Astrocyte of the cerebellum (primary cell): ENCODE measurements around the gene CFAP299.
A peak's percentile ranks its signal among the peaks of the same experiment; 100 is the strongest.
"Not testable (repeated sequence)": the region's sequence is repeated elsewhere in the genome, so short reads cannot be mapped to it uniquely, and the experiment has no call there.

Source experiments
- DNase-seq: peaks from one replicate; pipeline ENCODE4 v3.0.0-alpha.2; 2011; ENCODE audit warnings: low read depth
- H3K4me3 ChIP-seq: 2 replicates; pipeline ENCODE4 v1.5.1; 2011; ENCODE audit warnings: mild to moderate bottlenecking, low read depth, low read length, moderate library complexity
- in situ Hi-C: cut with HindIII; loops from 2 replicates; pipeline ENCODE4 v1.10.0; 2017; ENCODE audit warnings: low sequenced_read_pairs
- TF ChIP-seq, protein P1 (sequence below): IDR thresholded peaks from 2 replicates; pipeline ENCODE4 v1.5.1; 2012; ENCODE audit warnings: low read length, low read depth, moderate library complexity, mild to moderate bottlenecking; ENCODE audit errors: missing control alignments

The CFAP299 gene

GRCh38 chr4:80336582-80336981 is 1.1 kb downstream of the CFAP299 start:
- in situ Hi-C loops, result loop anchor here (25.0 kb wide), 2 partner anchors 674 to 1374 kb away; no protein-coding TSS in a partner anchor
- no peak for DNase-seq
- TF ChIP-seq, protein P1, sequence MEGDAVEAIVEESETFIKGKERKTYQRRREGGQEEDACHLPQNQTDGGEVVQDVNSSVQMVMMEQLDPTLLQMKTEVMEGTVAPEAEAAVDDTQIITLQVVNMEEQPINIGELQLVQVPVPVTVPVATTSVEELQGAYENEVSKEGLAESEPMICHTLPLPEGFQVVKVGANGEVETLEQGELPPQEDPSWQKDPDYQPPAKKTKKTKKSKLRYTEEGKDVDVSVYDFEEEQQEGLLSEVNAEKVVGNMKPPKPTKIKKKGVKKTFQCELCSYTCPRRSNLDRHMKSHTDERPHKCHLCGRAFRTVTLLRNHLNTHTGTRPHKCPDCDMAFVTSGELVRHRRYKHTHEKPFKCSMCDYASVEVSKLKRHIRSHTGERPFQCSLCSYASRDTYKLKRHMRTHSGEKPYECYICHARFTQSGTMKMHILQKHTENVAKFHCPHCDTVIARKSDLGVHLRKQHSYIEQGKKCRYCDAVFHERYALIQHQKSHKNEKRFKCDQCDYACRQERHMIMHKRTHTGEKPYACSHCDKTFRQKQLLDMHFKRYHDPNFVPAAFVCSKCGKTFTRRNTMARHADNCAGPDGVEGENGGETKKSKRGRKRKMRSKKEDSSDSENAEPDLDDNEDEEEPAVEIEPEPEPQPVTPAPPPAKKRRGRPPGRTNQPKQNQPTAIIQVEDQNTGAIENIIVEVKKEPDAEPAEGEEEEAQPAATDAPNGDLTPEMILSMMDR, result peak; percentile 58
- H3K4me3 ChIP-seq, result peak overlapping the region; percentile 83

GRCh38 chr4:80340036-80340435 is 4.5 kb downstream of the CFAP299 start:
- TF ChIP-seq, protein P1, result no peak
- H3K4me3 ChIP-seq, result no peak overlapping the region
- DNase-seq, result no peak
- in situ Hi-C loops, result loop anchor here (25.0 kb wide), 2 partner anchors 678 to 1378 kb away; no protein-coding TSS in a partner anchor

DNA sequence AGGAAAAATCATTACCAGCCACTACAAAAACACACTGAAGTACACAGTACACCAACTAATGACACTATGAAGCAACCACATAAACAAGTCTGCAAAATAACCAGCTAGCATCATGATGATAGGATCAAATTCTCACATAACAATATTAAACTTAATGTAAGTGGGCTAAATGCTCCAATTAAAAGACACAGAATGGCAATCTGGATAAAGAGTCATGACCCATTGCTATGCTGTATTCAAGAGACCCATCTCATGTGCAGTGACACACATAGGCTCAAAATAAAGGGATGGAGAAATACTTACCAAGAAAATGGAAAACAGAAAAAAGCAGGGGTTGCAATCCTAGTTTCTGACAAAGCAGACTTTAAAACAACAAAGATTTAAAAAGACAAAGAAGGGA is 7.2 kb downstream of the CFAP299 start:
- not testable (repeated sequence) for DNase-seq, H3K4me3 ChIP-seq
- in situ Hi-C loops, result loop anchor here (25.0 kb wide), 2 partner anchors 680 to 1380 kb away; no protein-coding TSS in a partner anchor

- no peak for DNase-seq
- in situ Hi-C loops, result loop anchor here (25.0 kb wide), 2 partner anchors 682 to 1382 kb away; no protein-coding TSS in a partner anchor
- no peak overlapping the region for H3K4me3 ChIP-seq
- TF ChIP-seq, protein P1, result no peak
Observed at GRCh38 chr4:80343887-80344286, 8.4 kb downstream of the CFAP299 start.

GRCh38 chr4:80360084-80360483 is 24.6 kb downstream of the CFAP299 start:
- TF ChIP-seq, protein P1, result no peak
- H3K4me3 ChIP-seq, result no peak overlapping the region
- no peak for DNase-seq
- in situ Hi-C loops, result loop anchor here (25.0 kb wide), 1 partner anchor 677 kb away; the partner anchor contains the start of gene BMP3

GRCh38 chr4:80360900-80361299 is 25.4 kb downstream of the CFAP299 start:
- TF ChIP-seq, protein P1, result no peak
- no peak for DNase-seq
- H3K4me3 ChIP-seq, result no peak overlapping the region
- in situ Hi-C loops, result loop anchor here (25.0 kb wide), 1 partner anchor 676 kb away; the partner anchor contains the start of gene BMP3

DNA sequence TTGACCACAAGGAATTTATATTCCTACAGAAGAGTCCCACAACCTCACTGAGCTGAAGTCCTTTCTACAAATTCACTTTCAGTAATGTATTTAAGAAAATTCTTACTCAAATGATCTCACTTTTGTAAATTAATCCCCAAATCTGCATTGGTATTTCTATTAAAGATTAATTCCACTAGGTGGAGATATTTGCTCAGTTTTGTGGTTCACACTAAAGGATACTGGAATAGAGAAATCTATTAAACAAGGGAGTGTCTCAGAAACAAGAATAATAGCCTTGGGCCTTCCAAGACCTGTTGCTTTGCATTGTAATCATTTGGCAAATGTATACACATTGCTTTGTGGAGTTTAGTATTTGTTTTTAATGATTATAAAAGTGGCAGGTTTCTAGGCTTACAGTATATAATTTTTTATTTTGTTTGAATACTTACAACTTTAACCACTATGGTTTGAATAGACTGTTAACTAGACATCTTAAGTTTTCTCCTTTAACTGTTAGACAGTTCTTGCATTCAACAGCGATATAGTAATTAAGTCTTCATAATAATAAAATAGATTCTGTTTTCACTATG is 25.9 kb downstream of the CFAP299 start:
- TF ChIP-seq, protein P1, result no peak
- no peak overlapping the region for H3K4me3 ChIP-seq
- in situ Hi-C loops, result loop anchor here (25.0 kb wide), 1 partner anchor 676 kb away; the partner anchor contains the start of gene BMP3
- DNase-seq, result peak; percentile 13
